GM12875 (cell line): Measurements from ENCODE around the gene PTPN14.

Experiments
- H3K4me3 ChIP-seq: one replicate; pipeline ENCODE4 v1.5.1; 2011; ENCODE audit warnings: low read depth, low read length, control low read depth
- CTCF ChIP-seq: IDR thresholded peaks from 2 replicates; pipeline ENCODE4 v1.5.1; 2011; ENCODE audit warnings: low read depth, mild to moderate bottlenecking, control low read depth, inconsistent platforms, low read length, moderate library complexity, borderline replicate concordance; ENCODE audit not compliant: insufficient read depth

The PTPN14 gene

GRCh38 chr1:214352838-214353237, 198.6 kb downstream of the PTPN14 start:
- no peak for TF ChIP-seq CTCF
- no peak overlapping the region for H3K4me3 ChIP-seq

- H3K4me3 ChIP-seq, result no peak overlapping the region
- TF ChIP-seq CTCF, result no peak
Measured at GRCh38 chr1:214351551-214352277, 199.7 kb downstream of the PTPN14 start.

GRCh38 chr1:214349781-214350180, 201.6 kb downstream of the PTPN14 start:
- H3K4me3 ChIP-seq, result no peak overlapping the region
- TF ChIP-seq CTCF, result no peak

- no peak for TF ChIP-seq CTCF
- H3K4me3 ChIP-seq, result no peak overlapping the region
Measured at GRCh38 chr1:214349008-214349407, 202.4 kb downstream of the PTPN14 start.

- no peak overlapping the region for H3K4me3 ChIP-seq
- TF ChIP-seq CTCF, result no peak
Measured at GRCh38 chr1:214344897-214345296, 206.5 kb downstream of the PTPN14 start.

- no peak for TF ChIP-seq CTCF
- H3K4me3 ChIP-seq, result no peak overlapping the region
Measured at GRCh38 chr1:214342525-214342924, 208.9 kb downstream of the PTPN14 start.

- TF ChIP-seq CTCF, result no peak
- no peak overlapping the region for H3K4me3 ChIP-seq
Measured at GRCh38 chr1:214341932-214342331, 209.5 kb downstream of the PTPN14 start.
